22Rv1 (cell line): ENCODE measurements around the gene SIPA1L3.

Experiments
- CTCF ChIP-seq: fragments of 450-650 bp; IDR thresholded peaks from 2 replicates; pipeline ENCODE4 v1.5.1; 2017; ENCODE audit warnings: mild to moderate bottlenecking
- ZFX ChIP-seq: fragments of 450-650 bp; IDR thresholded peaks from 2 replicates; pipeline ENCODE4 v1.6.1; 2017; ENCODE audit warnings: antibody characterized with exemption, borderline replicate concordance

DNA sequence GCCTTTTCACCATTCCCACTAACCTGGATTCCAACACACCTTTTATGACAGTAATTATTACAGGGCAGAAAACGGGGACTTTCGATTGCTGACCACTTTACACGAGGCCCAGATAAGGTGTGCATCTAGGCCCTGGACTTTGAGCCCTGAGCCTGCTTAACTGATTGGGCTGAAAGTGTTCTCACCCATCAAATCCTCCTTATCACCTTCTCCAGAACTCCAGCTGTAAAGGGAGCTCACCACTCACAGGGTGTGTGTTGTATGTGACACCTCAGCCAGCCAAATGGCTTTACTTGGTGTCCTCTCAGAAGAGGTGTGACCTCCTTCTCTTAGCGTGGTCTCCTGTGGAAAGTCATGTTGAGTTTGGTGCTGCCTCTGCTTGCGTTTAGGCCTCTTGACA lies 36.5 kb downstream of the SIPA1L3 start:
- TF ChIP-seq CTCF (no peak), ZFX (no peak)
